HUES64 (cell line): ENCODE data around the gene IFI44.

Experiments
- H3K27ac ChIP-seq: 2 replicates; pipeline ENCODE4 v1.7.0; 2013; ENCODE audit warnings: low read depth, low read length, inconsistent platforms
- H3K27me3 ChIP-seq: 2 replicates; pipeline ENCODE4 v1.6.1; 2013; ENCODE audit warnings: mild to moderate bottlenecking, low read length; ENCODE audit not compliant: insufficient read depth
- H3K36me3 ChIP-seq: 2 replicates; pipeline ENCODE4 v1.6.1; 2013; ENCODE audit warnings: mild to moderate bottlenecking, low read length; ENCODE audit not compliant: insufficient read depth
- H3K4me1 ChIP-seq: 2 replicates; pipeline ENCODE4 v1.6.1; 2013; ENCODE audit warnings: mild to moderate bottlenecking, low read length, moderate library complexity; ENCODE audit not compliant: insufficient read depth
- H3K4me3 ChIP-seq: 2 replicates; pipeline ENCODE4 v1.5.1; 2013; ENCODE audit warnings: mild to moderate bottlenecking, low read length, moderate library complexity
- H3K9ac ChIP-seq: 2 replicates; pipeline ENCODE4 v1.6.1; 2013; ENCODE audit warnings: mild to moderate bottlenecking, low read depth, low read length
- H3K9me3 ChIP-seq: 2 replicates; pipeline ENCODE4 v1.6.1; 2013; ENCODE audit warnings: low read depth, low read length; ENCODE audit not compliant: insufficient read depth
- WGBS: fragments of 150-250, 120-280 bp; methylation state at CpG from one replicate; pipeline ENCODE4 v1.1.7; 2013; ENCODE audit warnings: missing lambda C conversion rate; 5-methylcytosine and 5-hydroxymethylcytosine counted together

IFI44 gene

DNA sequence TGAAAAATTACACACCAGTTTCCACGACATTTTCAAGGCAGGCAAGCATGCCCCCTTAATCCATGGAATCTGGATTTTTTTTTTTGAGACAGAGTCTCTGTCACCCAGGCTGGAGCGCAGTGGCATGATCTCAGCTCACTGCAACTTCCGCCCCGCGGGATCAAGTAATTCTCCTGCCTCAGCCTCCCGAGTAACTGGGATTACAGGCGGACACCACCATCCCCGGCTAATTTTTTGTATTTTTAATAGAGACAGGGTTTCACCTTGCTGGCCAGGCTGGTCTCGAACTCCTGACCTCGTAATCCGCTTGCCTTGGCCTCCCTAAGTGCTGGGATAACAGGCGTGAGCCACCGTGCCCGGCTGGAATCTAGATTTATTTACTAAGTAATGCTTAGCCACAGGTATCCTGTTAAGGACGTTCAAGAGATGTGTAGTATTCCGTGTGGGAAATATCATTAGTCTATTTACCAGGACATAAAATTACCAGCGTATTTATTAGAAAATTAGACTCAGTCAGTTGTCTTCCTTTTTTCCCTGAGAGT is 2.5 kb downstream of the IFI44 start:
- Histone ChIP-seq H3K27ac (no peak overlapping the region), H3K4me3 (no peak overlapping the region), H3K36me3 (no peaks in the 10 kb centered on the region), H3K4me1 (no peaks in the 10 kb centered on the region), H3K27me3 (peaks cover 26% of the 10 kb centered on the region), H3K9me3 (peaks cover 3% of the 10 kb centered on the region; the same call in 1 of the 2 replicates), H3K9ac (no peak overlapping the region)
- WGBS, result 94% methylated on average over 15 of the region's 17 CpGs

DNA sequence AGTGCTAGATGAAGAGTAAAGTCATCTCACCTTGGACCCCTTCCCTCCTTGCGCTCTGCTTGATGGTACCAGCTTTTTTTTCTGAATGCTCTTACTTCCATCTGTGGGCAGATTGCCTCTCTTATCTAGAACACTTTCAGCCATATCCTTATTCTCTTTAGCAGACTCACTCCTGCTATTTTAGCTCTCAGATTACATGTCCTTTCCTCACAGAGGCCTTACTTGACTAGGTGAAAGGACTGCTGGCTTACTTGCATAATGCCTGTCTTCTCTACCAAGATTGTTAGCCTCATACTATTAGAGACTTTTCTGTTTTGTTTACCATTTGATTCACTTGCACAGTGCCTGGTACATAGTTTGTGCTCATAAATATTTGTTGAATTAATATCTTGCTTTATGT is 9.3 kb downstream of the IFI44 start:
- Histone ChIP-seq H3K27me3 (peaks cover 38% of the 10 kb centered on the region), H3K4me1 (no peaks in the 10 kb centered on the region), H3K9ac (no peak overlapping the region), H3K4me3 (no peak overlapping the region), H3K27ac (no peak overlapping the region), H3K36me3 (no peaks in the 10 kb centered on the region), H3K9me3 (no peaks in the 10 kb centered on the region)
- WGBS, result 93% methylated on average over 1 of the region's 1 CpG

DNA sequence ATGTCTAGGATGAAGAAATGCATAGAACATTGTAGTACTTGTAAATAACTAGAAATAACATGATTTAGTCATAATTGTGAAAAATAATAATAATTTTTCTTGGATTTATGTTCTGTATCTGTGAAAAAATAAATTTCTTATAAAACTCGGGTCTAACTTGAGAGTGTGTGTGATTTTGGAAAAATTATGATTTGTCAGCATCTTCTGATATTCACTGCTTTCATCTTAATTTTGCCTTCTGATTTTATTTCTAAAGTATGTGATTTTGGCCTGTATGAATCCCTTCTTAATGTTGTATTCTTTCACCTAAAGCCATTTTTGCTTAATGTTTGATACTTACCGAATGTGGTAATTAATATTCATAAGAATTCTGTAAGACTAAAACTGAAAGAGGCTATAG is 14.3 kb downstream of the IFI44 start:
- Histone ChIP-seq H3K9me3 (no peaks in the 10 kb centered on the region), H3K4me1 (no peaks in the 10 kb centered on the region), H3K27ac (no peak overlapping the region), H3K9ac (no peak overlapping the region), H3K4me3 (no peak overlapping the region), H3K36me3 (no peaks in the 10 kb centered on the region), H3K27me3 (peaks cover 3% of the 10 kb centered on the region; the same call in 1 of the 2 replicates)
- WGBS, result 100% methylated on average over 1 of the region's 2 CpGs

DNA sequence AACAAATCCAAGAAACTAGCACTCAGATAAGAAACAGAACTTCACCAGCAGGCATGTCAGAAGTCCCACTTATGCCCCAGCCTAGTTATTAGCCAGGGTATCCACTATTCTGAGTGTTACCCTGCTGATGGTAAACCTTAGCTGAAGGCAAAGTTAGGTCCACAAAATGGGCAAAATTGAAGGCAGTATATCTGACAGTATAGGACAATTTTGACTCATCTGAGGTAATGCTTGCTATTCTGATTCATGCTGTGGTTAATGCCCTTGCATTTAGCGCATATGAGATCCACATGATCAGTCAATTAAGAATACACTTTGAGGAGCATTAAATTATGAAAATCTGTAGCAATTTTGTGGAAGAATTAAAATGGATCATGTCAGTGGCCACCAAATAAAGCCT is 15.1 kb downstream of the IFI44 start:
- Histone ChIP-seq H3K9ac (no peak overlapping the region), H3K4me1 (no peaks in the 10 kb centered on the region), H3K27ac (no peak overlapping the region), H3K36me3 (no peaks in the 10 kb centered on the region), H3K27me3 (peaks cover 3% of the 10 kb centered on the region; the same call in 1 of the 2 replicates), H3K4me3 (no peak overlapping the region), H3K9me3 (no peaks in the 10 kb centered on the region)
- 86% methylated on average over 1 of the region's 1 CpG for WGBS

DNA sequence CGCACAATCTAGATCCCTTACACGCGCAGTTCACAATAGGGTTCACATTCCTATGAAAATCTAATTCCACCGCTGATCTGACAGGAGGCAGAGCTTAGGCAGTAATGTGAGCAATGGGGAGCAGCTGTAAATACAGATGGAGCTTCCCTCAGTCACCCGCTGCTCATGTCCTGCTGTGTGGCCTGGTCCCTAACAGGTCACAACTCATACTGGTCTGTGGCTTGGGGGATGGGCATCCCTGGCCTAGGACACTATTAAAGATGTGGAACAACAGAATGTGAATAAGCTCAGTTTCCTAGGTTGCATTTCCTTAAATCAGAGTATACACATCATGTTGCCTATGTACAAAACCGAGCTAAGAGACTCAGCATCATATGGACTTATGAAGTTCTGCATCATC is 16.2 kb downstream of the IFI44 start:
- Histone ChIP-seq H3K9ac (no peak overlapping the region), H3K27me3 (peaks cover 3% of the 10 kb centered on the region; the same call in 1 of the 2 replicates), H3K4me1 (no peaks in the 10 kb centered on the region), H3K4me3 (no peak overlapping the region), H3K9me3 (no peaks in the 10 kb centered on the region), H3K36me3 (no peaks in the 10 kb centered on the region), H3K27ac (no peak overlapping the region)
- WGBS, result 93% methylated on average over 6 of the region's 6 CpGs

DNA sequence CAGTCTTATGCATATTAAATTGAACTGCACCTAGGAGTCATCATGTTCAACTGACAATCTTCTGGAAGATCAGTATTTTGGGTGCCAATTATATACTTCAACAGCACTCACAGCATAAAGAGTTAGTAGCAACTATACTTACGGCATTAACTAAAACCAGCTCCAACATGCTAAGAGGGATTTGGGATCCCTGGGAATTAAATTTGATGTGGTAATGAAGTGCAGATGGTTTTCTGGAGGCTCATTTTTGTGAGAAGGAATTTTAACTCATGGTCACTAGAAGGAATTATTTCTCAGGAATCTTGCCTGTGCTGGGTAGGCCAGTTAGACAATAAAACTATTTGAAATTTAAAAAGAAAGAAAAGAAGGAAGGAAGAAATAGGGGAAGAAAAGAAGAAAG is 18.3 kb downstream of the IFI44 start:
- no peaks in the 10 kb centered on the region for H3K36me3 ChIP-seq
- H3K4me1 ChIP-seq, result no peaks in the 10 kb centered on the region
- no peaks in the 10 kb centered on the region for H3K9me3 ChIP-seq
- peaks cover 2% of the 10 kb centered on the region; the same call in 1 of the 2 replicates for H3K27me3 ChIP-seq
- H3K9ac ChIP-seq, result no peak overlapping the region
- no peak overlapping the region for H3K27ac ChIP-seq
- no CpG with 5 or more reads among the region's 1 CpG for WGBS
- no peak overlapping the region for H3K4me3 ChIP-seq

DNA sequence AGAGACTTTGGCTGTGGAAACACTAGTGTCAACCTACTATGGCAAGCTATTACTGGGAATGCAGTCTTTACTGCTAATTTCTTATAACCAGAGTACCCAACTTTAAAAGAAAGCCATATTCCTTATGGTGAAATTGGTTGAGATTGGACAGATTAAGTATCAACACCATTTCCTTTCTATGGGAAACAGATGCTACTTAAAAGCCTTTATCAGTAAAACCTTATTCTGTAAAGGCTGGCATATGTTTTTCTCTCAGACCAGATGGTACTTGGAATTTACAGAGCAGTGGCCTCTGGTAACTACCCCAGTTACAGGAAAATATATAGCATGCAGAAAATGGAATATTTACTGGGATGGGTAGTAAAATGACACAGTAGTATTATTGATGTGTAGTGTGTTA is 18.8 kb downstream of the IFI44 start:
- Histone ChIP-seq H3K4me1 (no peaks in the 10 kb centered on the region), H3K4me3 (no peak overlapping the region), H3K9ac (no peak overlapping the region), H3K9me3 (no peaks in the 10 kb centered on the region), H3K27me3 (no peaks in the 10 kb centered on the region), H3K36me3 (no peaks in the 10 kb centered on the region), H3K27ac (no peak overlapping the region)

DNA sequence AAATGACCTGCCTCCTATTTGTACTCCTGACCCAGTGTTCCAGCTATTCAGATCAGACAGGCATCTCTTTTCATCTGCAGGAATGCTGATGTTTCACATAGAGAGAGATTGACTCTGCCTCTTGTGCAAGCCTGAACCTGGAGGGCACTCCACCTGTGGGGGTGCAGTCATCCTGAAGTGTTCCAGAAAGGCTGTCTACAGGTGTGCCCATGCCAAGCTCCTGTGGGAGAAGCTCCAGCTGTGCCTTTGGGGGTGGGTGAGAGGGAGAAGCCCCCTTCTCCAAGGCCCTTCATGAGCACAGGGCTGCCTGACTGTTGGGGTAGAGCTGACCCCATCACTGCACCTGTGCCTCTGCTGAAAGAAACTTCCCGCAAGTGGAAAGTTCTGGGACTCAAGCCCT is 22.8 kb downstream of the IFI44 start:
- no peaks in the 10 kb centered on the region for H3K9me3 ChIP-seq
- WGBS, result 63% methylated on average over 1 of the region's 1 CpG
- H3K4me3 ChIP-seq, result no peak overlapping the region
- no peak overlapping the region for H3K27ac ChIP-seq
- no peak overlapping the region for H3K9ac ChIP-seq
- H3K36me3 ChIP-seq, result no peaks in the 10 kb centered on the region
- no peaks in the 10 kb centered on the region for H3K4me1 ChIP-seq
- H3K27me3 ChIP-seq, result no peaks in the 10 kb centered on the region

DNA sequence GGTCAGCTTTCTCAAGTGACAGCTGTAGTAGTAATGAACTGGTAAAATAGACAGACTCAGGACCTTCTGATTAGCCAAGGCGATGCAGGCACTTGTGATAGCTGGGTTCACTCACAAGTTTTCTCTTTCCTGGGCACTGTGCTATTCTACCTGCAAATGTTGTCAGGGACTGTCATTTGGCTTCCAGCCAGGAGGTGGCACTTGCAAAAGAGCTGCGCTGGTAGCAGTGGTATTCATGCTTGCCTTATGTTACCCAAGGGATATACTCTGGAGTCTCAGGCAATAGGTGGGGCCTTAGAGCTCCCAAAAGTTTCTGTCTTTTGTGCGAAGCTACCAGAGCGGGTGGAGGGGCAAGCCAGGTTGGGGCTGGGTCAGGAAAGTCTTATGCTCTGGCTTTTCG is 23.5 kb downstream of the IFI44 start:
- H3K9me3 ChIP-seq, result no peaks in the 10 kb centered on the region
- no peak overlapping the region for H3K27ac ChIP-seq
- no peaks in the 10 kb centered on the region for H3K36me3 ChIP-seq
- no peaks in the 10 kb centered on the region for H3K4me1 ChIP-seq
- no peak overlapping the region for H3K9ac ChIP-seq
- H3K4me3 ChIP-seq, result no peak overlapping the region
- no peaks in the 10 kb centered on the region for H3K27me3 ChIP-seq
- WGBS, result 83% methylated on average over 5 of the region's 5 CpGs

DNA sequence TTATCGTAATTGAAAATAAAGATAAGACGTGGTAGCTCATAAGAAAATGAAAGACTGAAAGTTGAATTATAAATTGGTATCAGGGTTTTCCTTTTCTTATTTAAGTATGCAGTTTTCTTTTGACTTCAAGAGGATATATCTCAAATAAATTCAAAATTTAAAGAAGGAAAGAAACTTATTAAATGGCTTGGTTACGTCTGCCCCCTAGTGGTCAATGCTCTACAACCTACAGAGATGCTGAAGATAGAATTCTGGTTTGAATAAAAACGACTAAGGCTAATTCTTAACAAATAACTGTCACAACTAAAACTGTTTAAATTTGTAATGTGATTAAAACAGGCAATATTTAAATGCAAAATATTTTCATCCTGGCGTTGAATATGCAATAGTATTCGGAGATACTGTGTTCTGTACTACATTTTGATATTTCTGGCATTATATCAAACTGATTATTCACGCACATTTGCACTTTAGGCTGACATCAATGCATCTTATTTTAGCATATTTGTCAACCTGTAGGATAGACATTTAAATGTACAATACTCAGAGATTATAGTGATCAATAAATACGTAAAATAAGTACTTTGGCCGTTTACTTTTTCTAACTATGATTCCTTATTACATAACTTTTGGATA is 26.8 kb downstream of the IFI44 start:
- H3K9ac ChIP-seq, result no peak overlapping the region
- WGBS, result 76% methylated on average over 5 of the region's 9 CpGs
- H3K36me3 ChIP-seq, result no peaks in the 10 kb centered on the region
- H3K27me3 ChIP-seq, result no peaks in the 10 kb centered on the region
- no peaks in the 10 kb centered on the region for H3K4me1 ChIP-seq
- no peak overlapping the region for H3K4me3 ChIP-seq
- H3K27ac ChIP-seq, result no peak overlapping the region
- no peaks in the 10 kb centered on the region for H3K9me3 ChIP-seq

DNA sequence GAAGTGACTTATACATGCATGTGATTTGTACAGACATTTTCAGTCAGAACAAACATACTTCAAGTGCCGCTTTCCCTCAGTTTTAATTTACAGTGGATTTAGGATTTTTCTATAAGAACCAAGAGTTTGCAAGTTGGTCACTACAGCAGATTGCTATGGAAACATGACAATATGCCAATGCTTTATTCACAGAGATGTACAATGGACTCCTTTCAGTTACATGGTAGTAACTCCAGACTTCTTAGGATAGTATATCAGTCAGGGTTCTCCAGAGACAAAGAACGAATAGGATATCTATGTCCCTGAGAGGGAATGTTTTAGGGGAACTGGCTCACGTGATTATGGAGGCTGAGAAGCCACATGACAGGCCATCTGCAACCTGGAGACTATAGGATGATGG is 27.4 kb downstream of the IFI44 start:
- H3K4me3 ChIP-seq, result no peak overlapping the region
- no peaks in the 10 kb centered on the region for H3K27me3 ChIP-seq
- H3K9me3 ChIP-seq, result no peaks in the 10 kb centered on the region
- no peak overlapping the region for H3K9ac ChIP-seq
- H3K27ac ChIP-seq, result no peak overlapping the region
- 88% methylated on average over 2 of the region's 3 CpGs for WGBS
- no peaks in the 10 kb centered on the region for H3K4me1 ChIP-seq
- no peaks in the 10 kb centered on the region for H3K36me3 ChIP-seq

DNA sequence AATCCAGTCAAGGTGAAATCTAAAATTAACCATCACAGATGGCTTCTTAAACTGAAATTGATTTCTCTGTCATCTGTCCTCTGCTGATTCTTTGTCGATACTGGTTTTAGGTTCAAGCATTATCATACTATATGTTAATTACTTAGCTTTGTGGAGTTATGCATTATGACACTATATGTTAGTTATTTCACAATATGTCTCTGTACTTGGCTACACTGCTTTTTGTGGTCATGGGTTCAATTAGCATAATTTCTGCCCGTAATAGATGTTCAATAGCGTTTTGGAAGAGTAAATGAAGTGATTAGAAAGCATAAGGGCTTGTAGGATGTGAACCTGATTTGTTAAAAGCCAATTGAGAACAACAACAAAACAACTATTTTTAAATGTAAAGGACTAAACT is 28.2 kb downstream of the IFI44 start:
- H3K27ac ChIP-seq, result no peak overlapping the region
- no peaks in the 10 kb centered on the region for H3K36me3 ChIP-seq
- no peaks in the 10 kb centered on the region for H3K9me3 ChIP-seq
- H3K9ac ChIP-seq, result no peak overlapping the region
- no peaks in the 10 kb centered on the region for H3K4me1 ChIP-seq
- no peaks in the 10 kb centered on the region for H3K27me3 ChIP-seq
- H3K4me3 ChIP-seq, result no peak overlapping the region
- WGBS, result 97% methylated on average over 2 of the region's 3 CpGs
